GDM1 (cell line): ENCODE results near the gene TMEM134.
"Not testable (repeated sequence)": the region's sequence is repeated elsewhere in the genome, so short reads cannot be mapped to it uniquely, and the experiment has no call there.

Experiments used
- DNase-seq: peaks from one replicate; lab custom pipeline; 2025; lab: John Stamatoyannopoulos, UW

Gene TMEM134

DNA sequence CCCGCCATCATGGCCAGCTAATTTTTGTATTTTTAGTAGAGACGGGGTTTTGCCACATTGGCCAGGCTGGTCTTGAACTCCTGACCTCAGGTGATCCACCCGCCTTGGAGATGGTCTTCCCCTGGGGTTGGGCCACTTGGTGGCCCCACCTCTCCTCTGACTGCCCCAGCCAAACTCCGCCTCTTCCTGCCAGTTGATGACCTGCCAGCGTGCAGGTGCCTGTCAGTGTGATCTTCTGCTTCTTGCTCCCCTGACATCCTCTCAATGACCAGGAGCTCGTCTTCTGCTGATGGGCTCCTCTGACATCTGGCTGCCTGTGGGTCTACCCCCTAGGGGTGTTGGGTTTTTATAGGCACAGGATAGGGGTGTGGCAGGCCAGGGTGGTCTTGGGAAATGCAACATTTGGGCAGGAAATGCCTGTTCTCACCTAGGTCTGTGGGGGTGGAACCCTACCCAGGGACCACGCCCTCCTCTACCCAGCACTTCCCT lies 16.9 kb upstream of the TMEM134 start:
- not testable (repeated sequence) for DNase-seq

GRCh38 chr11:67484847-67485311 lies 15.8 kb upstream of the TMEM134 start:
- no peak for DNase-seq

DNA sequence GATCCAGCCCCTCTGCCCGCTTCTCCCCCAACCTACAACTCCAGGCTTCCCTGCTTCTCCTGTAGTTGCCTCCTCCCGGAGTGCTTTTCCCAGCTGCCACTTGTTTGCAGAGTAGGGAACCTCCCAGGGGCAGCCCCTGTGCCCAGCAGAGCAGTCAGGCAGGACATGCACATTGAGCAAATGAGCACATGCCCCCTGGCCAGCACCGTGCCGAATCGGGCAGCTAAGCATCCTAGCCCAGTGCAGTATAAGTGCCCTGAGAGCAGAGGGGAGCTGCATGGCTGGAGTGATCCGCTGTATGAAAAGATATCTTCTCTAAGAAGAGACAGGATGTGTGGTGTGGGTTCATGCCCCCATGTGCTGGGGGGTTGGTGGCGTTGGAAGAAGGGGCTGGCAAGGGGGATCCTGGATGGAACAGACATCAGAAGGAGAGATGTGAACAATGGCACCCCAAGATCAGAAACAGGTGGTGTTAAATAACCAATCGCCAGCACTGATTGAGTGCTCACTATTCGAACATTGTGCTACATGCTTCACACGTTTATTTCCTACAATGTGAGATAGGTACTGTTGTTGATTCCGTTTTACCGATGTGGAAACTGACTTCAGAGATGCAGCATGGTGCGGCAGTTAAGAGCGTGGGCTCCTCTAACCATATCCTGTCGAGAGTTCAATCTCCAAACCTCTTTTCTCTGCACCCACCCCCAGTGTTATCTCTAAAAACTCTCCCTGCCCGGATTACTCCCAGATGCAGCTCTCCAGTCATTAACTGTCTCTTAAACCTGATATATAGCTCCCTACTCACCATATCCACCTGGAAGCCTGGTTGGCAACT lies 15.0 kb upstream of the TMEM134 start:
- no peak for DNase-seq

- DNase-seq, result peak; percentile 96
These were observed 14.1 kb upstream of the TMEM134 start, which contains the start of gene AIP for GRCh38 chr11:67482827-67483798. AIP (plus strand) TSS chr11:67483026; CDS start chr11:67483159, 133 bp downstream.

- no peak for DNase-seq
These were observed 13.3 kb upstream of the TMEM134 start for GRCh38 chr11:67482275-67482826.

- DNase-seq, result not testable (repeated sequence)
These were observed 8.4 kb upstream of the TMEM134 start for GRCh38 chr11:67477344-67478050.

GRCh38 chr11:67476692-67477091 lies 7.6 kb upstream of the TMEM134 start:
- not testable (repeated sequence) for DNase-seq

GRCh38 chr11:67472882-67473281 lies 3.8 kb upstream of the TMEM134 start:
- no peak for DNase-seq

GRCh38 chr11:67470337-67471002 lies 1.4 kb upstream of the TMEM134 start:
- DNase-seq, result no peak

- DNase-seq, result no peak
These were observed 409 bp upstream of the TMEM134 start for GRCh38 chr11:67469508-67469811.

- DNase-seq, result no peak
These were observed 644 bp downstream of the TMEM134 start for GRCh38 chr11:67468456-67468758.

GRCh38 chr11:67468056-67468455 lies 995 bp downstream of the TMEM134 start:
- no peak for DNase-seq

DNA sequence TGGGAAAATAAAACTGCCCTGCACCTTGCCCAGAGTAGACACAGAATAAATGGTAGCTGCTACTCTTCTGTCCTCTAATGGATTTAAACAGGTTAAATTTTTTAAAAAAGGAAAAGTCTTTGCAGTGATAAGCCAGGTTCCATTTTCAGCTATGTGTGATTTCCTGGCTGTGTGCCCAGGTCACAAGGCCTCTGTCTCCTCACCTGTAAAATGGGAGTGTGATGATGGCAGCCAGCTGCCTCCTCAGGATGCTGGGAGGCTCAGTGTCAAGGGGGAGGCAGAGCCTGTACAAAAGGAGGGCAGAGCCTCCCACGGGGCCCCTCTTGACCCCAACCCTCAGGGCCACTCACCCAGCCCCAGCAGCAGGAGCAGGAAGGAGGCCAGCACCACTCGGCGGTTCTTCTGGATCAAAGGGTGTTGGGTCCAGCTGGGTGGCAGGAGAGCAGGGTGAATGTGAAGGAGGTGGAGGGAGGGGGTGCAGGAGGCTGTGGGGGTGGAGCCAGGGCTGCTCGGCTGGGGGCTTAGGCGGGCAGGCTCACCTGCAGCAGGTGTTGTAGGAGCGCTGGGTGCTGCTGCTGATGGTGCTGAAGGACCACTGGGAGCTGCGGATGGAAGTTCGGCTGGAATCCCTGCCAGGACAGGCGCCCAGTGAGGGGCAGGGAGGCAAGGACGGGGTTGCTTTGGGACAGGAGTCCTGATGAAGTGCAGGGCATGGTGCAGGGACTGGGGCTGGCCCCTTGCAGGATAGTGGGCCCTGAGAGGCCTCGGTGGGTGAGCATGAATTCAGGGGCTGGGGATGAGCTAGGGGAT lies 1.9 kb downstream of the TMEM134 start:
- DNase-seq, result no peak

DNA sequence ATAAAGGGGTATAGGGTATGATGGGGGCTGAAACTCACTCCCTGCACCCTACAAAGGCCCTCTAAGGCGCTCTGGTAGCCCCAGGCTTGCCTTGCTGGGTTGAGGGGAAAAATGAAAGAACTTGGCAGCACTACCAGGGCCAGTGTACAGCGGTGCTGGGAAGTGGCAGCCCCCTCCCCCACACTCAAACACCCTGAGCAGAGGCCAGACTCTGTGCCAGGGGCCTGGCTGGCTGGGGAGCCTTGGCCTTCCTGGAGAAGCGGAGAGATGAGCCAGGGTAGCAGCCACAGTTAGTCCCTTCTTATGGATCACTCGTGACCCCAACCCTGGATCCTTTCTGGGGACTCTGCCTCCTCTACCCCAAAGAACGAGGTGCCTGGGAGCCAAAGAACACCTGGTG lies 2.7 kb downstream of the TMEM134 start:
- DNase-seq, result no peak

DNA sequence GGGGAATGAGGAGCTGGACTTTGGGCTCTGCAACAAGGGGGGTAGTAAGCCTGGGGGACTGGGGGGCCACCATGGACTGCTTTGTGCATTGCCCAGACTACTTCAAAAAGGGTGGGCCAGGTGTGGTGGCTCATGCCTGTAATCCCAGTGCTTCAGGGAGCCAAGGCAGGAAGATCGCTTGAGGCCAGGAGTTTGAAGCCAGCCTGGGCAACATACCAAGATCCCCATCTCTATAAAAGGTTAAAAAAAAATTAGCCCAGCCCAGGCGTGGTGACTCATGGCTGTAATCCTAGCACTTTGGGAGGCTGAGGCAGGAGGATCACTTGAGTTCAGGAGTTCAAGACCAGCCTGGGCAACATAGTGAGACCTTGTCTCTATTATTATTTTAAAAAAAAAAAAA lies 3.5 kb downstream of the TMEM134 start:
- DNase-seq, result not testable (repeated sequence)

GRCh38 chr11:67465189-67465510 lies 3.9 kb downstream of the TMEM134 start:
- DNase-seq, result no peak

DNA sequence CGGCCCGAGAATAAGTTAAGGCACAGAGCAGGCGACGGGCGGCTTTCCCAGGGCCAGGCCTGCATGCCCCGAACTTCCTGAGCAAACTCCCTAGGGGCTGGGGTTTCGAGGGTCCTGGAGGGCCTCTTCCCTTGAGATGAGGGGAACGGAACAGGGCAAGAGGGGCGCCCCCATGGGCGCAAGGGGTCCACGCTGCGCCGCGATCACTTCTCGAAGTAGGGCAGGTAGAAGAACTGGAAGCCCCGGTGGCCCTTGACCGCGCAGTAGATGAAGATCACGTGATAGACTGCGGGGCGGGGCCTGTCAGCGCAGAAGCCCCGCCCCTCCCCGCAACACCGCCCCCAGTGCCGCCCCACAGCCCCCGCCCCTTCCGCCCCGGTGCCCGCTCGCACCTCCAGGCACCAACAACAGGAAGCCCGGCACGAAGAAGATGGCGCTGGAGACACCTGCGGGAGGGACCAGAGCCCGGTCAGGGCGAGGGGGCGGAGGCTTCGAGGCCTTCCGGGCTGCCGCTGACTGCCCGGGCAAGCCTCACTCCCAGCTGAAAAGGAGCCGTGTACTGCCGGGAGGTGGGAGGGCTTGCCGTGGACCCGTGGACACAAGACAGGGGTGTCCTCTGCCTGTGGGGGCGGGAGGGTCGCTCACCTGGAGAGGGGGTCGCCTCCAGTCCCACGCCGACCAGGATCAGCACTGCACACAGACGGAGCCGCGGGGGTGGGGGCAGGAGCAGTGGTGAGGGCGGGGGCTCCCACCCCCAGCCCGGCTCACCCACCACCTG lies 4.5 kb downstream of the TMEM134 start:
- peak; percentile 83 for DNase-seq

DNA sequence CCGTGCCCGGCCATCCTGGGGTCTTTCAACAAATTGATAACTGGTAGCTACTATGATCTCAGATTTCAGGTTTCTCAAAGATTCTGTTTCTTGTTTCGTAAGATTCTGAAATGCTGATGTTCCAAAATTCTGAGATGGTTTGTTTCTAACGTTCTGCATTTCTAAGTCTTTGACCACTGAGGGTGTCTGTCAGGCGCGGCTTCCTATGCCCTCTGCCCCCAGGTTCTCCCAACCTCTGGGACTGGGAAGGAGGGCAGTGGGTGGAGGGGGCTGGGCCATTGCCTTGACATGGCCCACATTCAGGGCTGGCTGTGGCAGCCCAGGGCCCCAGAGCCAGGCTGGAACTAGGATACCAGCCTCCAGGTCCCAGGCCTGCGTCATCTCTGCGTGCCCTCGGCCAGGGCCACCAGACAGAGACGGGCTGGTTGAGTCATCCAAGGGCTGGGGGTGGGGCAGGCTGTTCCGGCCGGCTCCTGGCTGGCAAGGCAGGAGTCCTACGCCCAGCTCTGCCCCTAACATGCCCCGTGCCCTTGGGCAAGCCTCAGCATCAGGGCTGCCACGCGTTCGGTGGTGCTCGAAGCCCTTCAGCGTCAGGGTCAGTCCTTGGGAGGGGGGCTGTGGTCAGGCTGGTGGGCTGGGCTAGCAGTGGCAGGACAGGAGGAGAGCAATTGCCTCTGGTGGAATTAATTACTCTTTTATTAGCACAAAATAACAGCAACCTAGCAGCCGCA lies 5.2 kb downstream of the TMEM134 start:
- no peak for DNase-seq

GRCh38 chr11:67463186-67463585 lies 5.9 kb downstream of the TMEM134 start:
- no peak for DNase-seq
